Aorta (tissue), 5 donors: ENCODE results near the gene PAK6. TPM values are rescaled to one million over a fixed set of nuclear protein-coding genes. Genes with fewer than 3 reads are reported as not detected.

Source experiments
- ATAC-seq: fragments of 200-7000 bp; cut with Tn5 transposase; one replicate; pipeline ENCODE4 v1.9.1; 2022; ENCODE audit warnings: moderate library complexity; ENCODE audit not compliant: low FRiP score
- DNase-seq, 2 donors: peaks; one replicate each; pipeline ENCODE4 v3.0.0-alpha.2; 2020
- H3K27ac ChIP-seq, 2 donors: one replicate each; pipeline ENCODE4 v1.5.1; 2013; ENCODE audit warnings: low read length in 2 of 2, mild to moderate bottlenecking in 2 of 2, moderate library complexity in 2 of 2, control low read depth in 1 of 2, inconsistent platforms in 1 of 2, low read depth in 1 of 2
- H3K27me3 ChIP-seq, 2 donors: one replicate each; pipeline ENCODE4 v1.6.1; 2013; ENCODE audit warnings: control low read depth in 1 of 2, low read length in 1 of 2, mild to moderate bottlenecking in 1 of 2, moderate library complexity in 1 of 2; ENCODE audit not compliant: insufficient read depth in 2 of 2, control insufficient read depth in 1 of 2
- H3K36me3 ChIP-seq, 2 donors: one replicate each; pipeline ENCODE4 v1.6.1; 2013; ENCODE audit warnings: control low read depth in 1 of 2, low read length in 1 of 2, mild to moderate bottlenecking in 1 of 2; ENCODE audit not compliant: insufficient read depth in 2 of 2, control insufficient read depth in 1 of 2
- H3K4me1 ChIP-seq, 2 donors: one replicate each; pipeline ENCODE4 v1.6.1; 2013; ENCODE audit warnings: low read length in 2 of 2, control low read depth in 1 of 2, mild to moderate bottlenecking in 1 of 2, moderate library complexity in 1 of 2; ENCODE audit not compliant: insufficient read depth in 2 of 2, control insufficient read depth in 1 of 2
- H3K4me3 ChIP-seq, 2 donors: one replicate each; pipeline ENCODE4 v1.5.1; 2013; ENCODE audit warnings: low read length in 2 of 2, control low read depth in 1 of 2, mild to moderate bottlenecking in 1 of 2
- H3K9me3 ChIP-seq: one replicate; pipeline ENCODE4 v1.6.1; 2013; ENCODE audit warnings: mild to moderate bottlenecking, low read length; ENCODE audit not compliant: control insufficient read depth
- WGBS, 2 donors: extraction: QIAGEN DNeasy Blood & Tissue Kit; methylation state at CpG; one replicate each; pipeline ENCODE4 v1.1.7; 2013; 5-methylcytosine and 5-hydroxymethylcytosine counted together
- intact Hi-C, 2 donors: fragments of 100-400 bp; cut with DNase I; formaldehyde crosslinking; loops; one replicate each; pipeline versions ENCODE4 v1.14.2 to v1.15.0; 2022
- long read RNA-seq, 2 donors: library from polyadenylated mRNA; unstranded; transcript quantifications; one replicate each; pipeline ENCODE4 v2.0.0, GENCODE V29; 2020 to 2021
- polyA plus RNA-seq, 2 donors: library from polyadenylated mRNA; stranded (reverse); fragments of 200-250 nt; gene quantifications; one replicate each; pipeline ENCODE4 v1.2.3, GENCODE V29; 2013
- total RNA-seq, 2 donors: library from RNA; stranded (reverse); fragmentation: NEBNext Ultra II Directional; extraction: Animal tissue kit (Norgen Biotek cat#: 25700); gene quantifications; one replicate each; pipeline ENCODE4 v1.2.1, GENCODE V29; 2021
- donor health status: healthy with polysubstance abuse.
- donor health status: Bipolar disorder and iron deficiency.
- donor health status: DM: no; HTN: no; CAD: no.
- donor health status: DM: no; HTN: no; CAD: no.
- donor health status: DM: yes; HTN: yes; CAD: no.

Gene PAK6
- under 1 TPM; 0.81 to 0.91 TPM for total RNA-seq
- not detected for polyA plus RNA-seq
- long read RNA-seq, donor 1: 0 reads
- long read RNA-seq, donor 2: 0 reads

- DNase-seq (peak in 1 of 2 donors; percentile 66), ATAC-seq (peak; percentile 62)
- 4% methylated on average over 35 to 39 of the region's 39 CpGs for WGBS, 2 donors
- intact Hi-C loops: loop anchor here in 1 of 2 donors (1.0 kb wide), 1 partner anchor 36 kb away; no protein-coding TSS in a partner anchor
- Histone ChIP-seq H3K36me3 (no peaks in the 10 kb centered on the region), H3K4me3 (no peak within 1 kb of the TSS), H3K27me3 (no peaks in the 10 kb centered on the region), H3K27ac (no peak within 1 kb of the TSS), H3K9me3 (no peaks in the 10 kb centered on the region), H3K4me1 (no peaks in the 10 kb centered on the region)
Observed at GRCh38 chr15:40238532-40239403, at the start of gene PAK6. Gene PAK6 (plus strand): TSS chr15:40239063. CDS start chr15:40264786, 25,723 bp downstream.

DNA sequence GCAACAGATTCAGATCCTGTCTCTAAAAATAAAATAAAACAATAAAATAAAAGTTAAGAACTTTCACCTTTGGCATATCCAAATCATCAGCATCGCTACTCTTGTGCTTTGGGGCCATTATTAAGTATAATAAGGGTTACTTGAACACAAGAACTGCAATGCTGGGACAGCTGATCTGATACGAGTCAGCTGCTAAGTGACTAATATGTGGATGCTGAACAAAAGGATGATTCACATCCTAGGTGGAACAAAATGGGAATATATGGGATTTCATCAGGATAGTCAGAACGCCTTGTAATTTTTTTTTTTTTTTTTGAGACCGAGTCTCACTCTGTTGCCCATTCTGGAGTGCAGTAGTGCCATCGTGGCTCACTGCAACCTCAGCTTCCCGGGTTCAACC, 48.3 kb upstream of the PAK6 start:
- DNase-seq (no peak), ATAC-seq (no peak)
- Histone ChIP-seq H3K27me3 (no peaks in the 10 kb centered on the region), H3K4me1 (no peaks in the 10 kb centered on the region), H3K4me3 (no peak overlapping the region), H3K9me3 (no peaks in the 10 kb centered on the region), H3K36me3 (no peaks in the 10 kb centered on the region), H3K27ac (no peak overlapping the region)
- WGBS, 2 donors: 89 to 94% methylated on average over 6 of the region's 6 CpGs
- intact Hi-C loops: no loop called here

DNA sequence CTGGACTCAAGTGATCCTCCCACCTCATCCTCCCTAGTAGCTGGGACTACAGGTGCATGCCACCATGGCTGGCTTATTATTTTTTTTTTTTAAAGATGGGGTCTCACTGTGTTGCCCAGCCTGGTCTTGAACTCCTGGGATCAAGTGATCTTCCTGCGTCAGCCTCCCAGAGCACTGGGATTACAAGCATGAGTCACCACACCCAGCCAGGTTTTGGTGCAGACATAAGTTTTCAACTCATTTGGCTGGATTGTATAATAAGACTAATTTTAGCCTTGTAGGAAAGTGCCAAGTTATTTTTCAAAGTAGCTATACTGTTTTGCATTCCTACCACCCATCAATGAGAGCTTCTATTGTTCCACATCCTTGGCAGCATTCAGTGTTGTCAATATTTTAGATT, 45.9 kb upstream of the PAK6 start:
- no peaks in the 10 kb centered on the region for H3K9me3 ChIP-seq
- H3K4me1 ChIP-seq: no peaks in the 10 kb centered on the region
- H3K27me3 ChIP-seq: no peaks in the 10 kb centered on the region
- no peak overlapping the region for H3K4me3 ChIP-seq
- intact Hi-C loops: no loop called here
- ATAC-seq: no peak
- WGBS, 2 donors: 8 to 18% methylated on average over 1 of the region's 1 CpG
- H3K27ac ChIP-seq: no peak overlapping the region
- H3K36me3 ChIP-seq: no peaks in the 10 kb centered on the region
- DNase-seq: no peak

DNA sequence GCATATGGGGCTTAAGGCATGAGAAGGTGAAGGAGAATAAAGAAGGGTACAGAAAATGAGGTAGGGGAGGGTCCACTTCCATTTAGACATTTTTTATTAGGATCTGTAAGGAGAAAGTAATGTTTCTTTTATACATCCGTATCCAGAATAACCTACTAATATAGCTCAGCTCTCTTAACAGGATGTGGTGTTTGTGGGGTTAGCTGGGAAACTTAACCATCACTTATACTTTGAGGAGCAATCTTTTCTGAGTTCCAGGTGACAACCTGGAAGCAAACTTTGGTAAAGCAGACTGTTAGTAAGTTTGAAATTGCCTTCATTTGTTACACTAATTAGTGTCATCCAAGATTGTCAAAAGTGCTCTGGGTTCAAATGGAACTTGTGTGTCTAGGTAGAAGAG, 41.4 kb upstream of the PAK6 start:
- ATAC-seq: no peak
- no peak for DNase-seq
- WGBS, 2 donors: 92 to 96% methylated on average over 1 of the region's 1 CpG
- no peaks in the 10 kb centered on the region for H3K9me3 ChIP-seq
- intact Hi-C loops: no loop called here
- H3K4me1 ChIP-seq: no peaks in the 10 kb centered on the region
- H3K27ac ChIP-seq: no peak overlapping the region
- no peaks in the 10 kb centered on the region for H3K27me3 ChIP-seq
- no peak overlapping the region for H3K4me3 ChIP-seq
- no peaks in the 10 kb centered on the region for H3K36me3 ChIP-seq

DNA sequence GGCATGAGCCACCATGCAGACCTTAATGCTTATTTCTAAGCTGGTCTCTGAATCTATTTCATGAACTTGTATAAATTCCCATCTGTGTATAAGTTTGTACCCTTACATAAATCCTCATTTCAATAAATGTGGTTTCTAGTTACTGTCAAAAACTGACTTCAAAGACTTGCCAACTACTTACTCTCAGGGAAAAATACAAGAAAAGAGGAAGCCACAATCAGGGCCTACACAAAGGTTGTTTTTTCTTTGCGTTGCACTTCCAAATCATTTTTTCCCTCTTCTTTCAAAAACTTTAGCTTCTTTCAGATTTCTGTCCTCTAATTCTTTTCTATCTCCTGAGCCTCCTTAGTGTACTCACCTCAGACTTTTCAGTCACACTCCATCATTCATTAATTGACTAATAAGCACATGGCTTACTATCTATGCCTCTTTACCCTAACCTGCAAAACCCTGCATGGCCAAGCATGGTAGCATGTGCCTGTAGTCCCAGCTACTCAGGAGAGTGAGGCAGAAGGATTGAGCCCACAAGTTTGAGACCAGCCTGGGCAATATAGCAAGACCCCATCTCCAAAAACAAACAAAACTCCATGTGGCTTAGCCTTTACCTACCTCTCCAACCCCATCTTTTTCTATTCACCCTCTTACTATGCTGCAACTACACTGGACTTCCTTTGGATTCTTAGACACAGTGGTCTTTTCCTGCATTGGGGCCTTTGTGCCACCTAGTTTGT, 40.3 kb upstream of the PAK6 start:
- Histone ChIP-seq H3K4me3 (no peak overlapping the region), H3K4me1 (no peaks in the 10 kb centered on the region), H3K27me3 (no peaks in the 10 kb centered on the region), H3K36me3 (no peaks in the 10 kb centered on the region), H3K9me3 (no peaks in the 10 kb centered on the region), H3K27ac (no peak overlapping the region)
- ATAC-seq (no peak), DNase-seq (no peak)
- intact Hi-C loops: no loop called here
- 96 to 100% methylated on average over 1 of the region's 1 CpG for WGBS, 2 donors

- H3K4me1 ChIP-seq: no peaks in the 10 kb centered on the region
- 61 to 65% methylated on average over 1 of the region's 1 CpG for WGBS, 2 donors
Observed at GRCh38 chr15:40204100-40204499, 34.8 kb upstream of the PAK6 start.

GRCh38 chr15:40217166-40217824, 21.6 kb upstream of the PAK6 start:
- no peak for DNase-seq
- H3K27me3 ChIP-seq: no peaks in the 10 kb centered on the region
- no peaks in the 10 kb centered on the region for H3K9me3 ChIP-seq
- no peaks in the 10 kb centered on the region for H3K36me3 ChIP-seq
- ATAC-seq: peak; percentile 86
- 49 to 51% methylated on average over 6 of the region's 6 CpGs for WGBS, 2 donors
- no peak overlapping the region for H3K4me3 ChIP-seq
- no peaks in the 10 kb centered on the region for H3K4me1 ChIP-seq
- H3K27ac ChIP-seq: no peak overlapping the region
- intact Hi-C loops: loop anchor here (1.0 to 10.0 kb wide), 5 partner anchors 57 to 205 kb away; no protein-coding TSS in a partner anchor

More at GRCh38 chr15:40204100-40204499, 34.8 kb upstream of the PAK6 start:
- H3K4me3 ChIP-seq: no peak overlapping the region
- no peak for ATAC-seq
- H3K27ac ChIP-seq: no peak overlapping the region
- no peaks in the 10 kb centered on the region for H3K27me3 ChIP-seq
- DNase-seq: no peak
- intact Hi-C loops: no loop called here
- no peaks in the 10 kb centered on the region for H3K9me3 ChIP-seq
- no peaks in the 10 kb centered on the region for H3K36me3 ChIP-seq

GRCh38 chr15:40219801-40220200, 19.1 kb upstream of the PAK6 start:
- H3K27ac ChIP-seq: no peak overlapping the region
- H3K4me1 ChIP-seq: no peaks in the 10 kb centered on the region
- 94 to 98% methylated on average over 1 of the region's 1 CpG for WGBS, 2 donors
- H3K4me3 ChIP-seq: no peak overlapping the region
- ATAC-seq (no peak), DNase-seq (no peak)
- no peaks in the 10 kb centered on the region for H3K9me3 ChIP-seq
- intact Hi-C loops: loop anchor here (5.0 to 10.0 kb wide), 3 partner anchors 172 to 202 kb away; no protein-coding TSS in a partner anchor
- H3K36me3 ChIP-seq: no peaks in the 10 kb centered on the region
- no peaks in the 10 kb centered on the region for H3K27me3 ChIP-seq
